ENCODE measurements around the gene SRRM2. TPM values are rescaled to one million over a fixed set of nuclear protein-coding genes. Genes with fewer than 3 reads are reported as not detected.

The SRRM2 gene
- polyA plus RNA-seq, 3 donors = 19.0 to 1,186 (median 31.8) TPM

DNA sequence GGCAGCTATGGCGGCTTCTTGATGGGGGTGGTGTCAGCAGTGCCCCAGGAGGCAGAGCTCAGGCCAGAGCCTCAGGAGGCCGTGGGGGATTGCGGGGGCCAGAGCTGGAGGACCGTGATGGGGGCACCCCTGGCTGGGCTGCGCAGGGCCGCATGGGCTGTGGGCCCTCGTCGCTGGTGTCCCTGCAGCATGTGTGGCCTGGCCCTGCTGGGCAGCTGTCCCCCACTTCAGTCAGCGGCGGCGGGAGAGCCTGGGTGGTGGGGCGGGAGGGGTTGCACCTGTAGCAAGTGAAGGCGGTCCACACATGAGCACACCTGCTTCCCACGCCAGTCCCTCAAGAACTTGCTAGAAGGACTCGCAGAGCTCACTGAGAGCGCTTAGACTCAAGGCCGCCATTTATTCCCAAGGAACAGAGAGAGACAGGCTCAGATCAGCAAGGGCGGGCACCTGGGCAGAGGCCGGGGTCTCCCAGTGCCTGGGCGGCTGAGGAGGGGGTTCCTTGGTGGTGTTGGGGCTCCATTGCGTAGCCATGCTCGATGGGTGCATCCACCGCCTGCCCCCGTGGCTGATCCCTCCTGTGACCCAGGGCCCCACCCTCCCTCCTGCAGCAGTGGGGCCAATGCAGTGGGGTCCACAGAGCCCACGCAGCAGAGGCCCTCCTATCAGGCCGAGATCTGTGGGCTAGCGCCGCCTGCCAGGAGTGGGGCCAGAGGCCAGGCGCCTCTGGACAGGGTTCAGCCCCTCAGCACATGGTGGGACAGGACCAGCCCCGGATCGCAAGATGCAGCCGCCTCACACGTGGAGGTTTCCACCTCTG is 48.1 kb upstream of the SRRM2 start:
- no peaks in the 10 kb centered on the region for H3K9me3 Mint-ChIP-seq
- Histone ChIP-seq H3K4me3 (replicated peaks in 1 of 3; ENCODE audit: low read depth in 2 of 3, low read length in 3 of 3) (no peak overlapping the region), H3K27ac (ENCODE audit: low read depth in 1 of 2, low read length in 2 of 2) (no peak overlapping the region), H3K4me2 (replicated peaks; ENCODE audit: extremely low read depth, low read length, poor library complexity, severe bottlenecking) (no peak overlapping the region), H3K36me3 (replicated peaks in 1 of 2; ENCODE audit: control insufficient read depth in 1 of 2, insufficient read depth in 2 of 2, low read length in 2 of 2) (peaks cover 97 to 100% of the 10 kb centered on the region in 2 donors), H3K79me2 (ENCODE audit: insufficient read depth, low read length) (peaks cover 3% of the 10 kb centered on the region), H3K9ac (ENCODE audit: insufficient read depth, low read length, poor library complexity, severe bottlenecking) (no peak overlapping the region), H3K27me3 (ENCODE audit: control insufficient read depth in 2 of 2, insufficient read depth in 2 of 2, low read length in 2 of 2) (no peaks in the 10 kb centered on the region), H4K20me1 (ENCODE audit: insufficient read depth, low read length) (peaks cover 100% of the 10 kb centered on the region), H3K4me1 (ENCODE audit: control insufficient read depth in 1 of 2, insufficient read depth in 2 of 2, low read length in 2 of 2) (no peaks in the 10 kb centered on the region), H2AFZ (ENCODE audit: insufficient read depth, low read depth, low read length, poor library complexity, severe bottlenecking) (no peak overlapping the region), H3K9me3 (replicated peaks in 1 of 2; ENCODE audit: control insufficient read depth in 1 of 2, insufficient read depth in 1 of 2, low read length in 2 of 2) (no peaks in the 10 kb centered on the region)
- no peak for TF ChIP-seq CTCF (IDR thresholded peaks at IDR 0.05)
- DNase-seq = no peak
- H3K27ac Mint-ChIP-seq = no peak overlapping the region
- H3K4me1 Mint-ChIP-seq = no peaks in the 10 kb centered on the region
- no peak overlapping the region for H3K4me3 Mint-ChIP-seq
- WGBS (ENCODE audit: insufficient coverage) = 95% methylated on average over 29 of the region's 33 CpGs
- H3K27me3 Mint-ChIP-seq (ENCODE audit: low read depth in 3 of 3) = peaks cover 0 to 1% (median under 1%) of the 10 kb centered on the region in 3 donors
- peaks cover 57 to 99% of the 10 kb centered on the region in 2 donors for H3K36me3 Mint-ChIP-seq
- intact Hi-C loops (cut with micrococcal nuclease) = no loop called here

- TF ChIP-seq CTCF (IDR thresholded peaks at IDR 0.05) = no peak
- H3K9me3 Mint-ChIP-seq = no peaks in the 10 kb centered on the region
- H3K27me3 ChIP-seq (ENCODE audit: control insufficient read depth in 2 of 2, insufficient read depth in 2 of 2, low read length in 2 of 2) = no peaks in the 10 kb centered on the region
- peaks cover 3% of the 10 kb centered on the region for H3K79me2 ChIP-seq (ENCODE audit: insufficient read depth, low read length)
- no peak overlapping the region for H3K4me3 Mint-ChIP-seq
- H4K20me1 ChIP-seq (ENCODE audit: insufficient read depth, low read length) = peaks cover 100% of the 10 kb centered on the region
- H3K4me1 ChIP-seq (ENCODE audit: control insufficient read depth in 1 of 2, insufficient read depth in 2 of 2, low read length in 2 of 2) = no peaks in the 10 kb centered on the region
- H3K4me2 ChIP-seq (replicated peaks; ENCODE audit: extremely low read depth, low read length, poor library complexity, severe bottlenecking) = no peak overlapping the region
- no peak overlapping the region for H3K4me3 ChIP-seq (replicated peaks in 1 of 3; ENCODE audit: low read depth in 2 of 3, low read length in 3 of 3)
- intact Hi-C loops (cut with micrococcal nuclease) = no loop called here
- H3K36me3 Mint-ChIP-seq = peaks cover 51 to 95% of the 10 kb centered on the region in 2 donors
- no peaks in the 10 kb centered on the region for H3K9me3 ChIP-seq (replicated peaks in 1 of 2; ENCODE audit: control insufficient read depth in 1 of 2, insufficient read depth in 1 of 2, low read length in 2 of 2)
- H3K27ac ChIP-seq (ENCODE audit: low read depth in 1 of 2, low read length in 2 of 2) = no peak overlapping the region
- no peak overlapping the region for H2AFZ ChIP-seq (ENCODE audit: insufficient read depth, low read depth, low read length, poor library complexity, severe bottlenecking)
- H3K27ac Mint-ChIP-seq = no peak overlapping the region
- DNase-seq = no peak
- no peak overlapping the region for H3K9ac ChIP-seq (ENCODE audit: insufficient read depth, low read length, poor library complexity, severe bottlenecking)
- no peaks in the 10 kb centered on the region for H3K4me1 Mint-ChIP-seq
- peaks cover 0 to 1% (median 0%) of the 10 kb centered on the region in 3 donors for H3K27me3 Mint-ChIP-seq (ENCODE audit: low read depth in 3 of 3)
- H3K36me3 ChIP-seq (replicated peaks in 1 of 2; ENCODE audit: control insufficient read depth in 1 of 2, insufficient read depth in 2 of 2, low read length in 2 of 2) = peaks cover 95 to 100% of the 10 kb centered on the region in 2 donors
- WGBS (ENCODE audit: insufficient coverage) = 95% methylated on average over 14 of the region's 14 CpGs
Measured at GRCh38 chr16:2704983-2705275, 47.5 kb upstream of the SRRM2 start.

Measured in CD14-positive monocyte (primary cell).